ENCODE data around the gene COL9A2.

Gene COL9A2

DNA sequence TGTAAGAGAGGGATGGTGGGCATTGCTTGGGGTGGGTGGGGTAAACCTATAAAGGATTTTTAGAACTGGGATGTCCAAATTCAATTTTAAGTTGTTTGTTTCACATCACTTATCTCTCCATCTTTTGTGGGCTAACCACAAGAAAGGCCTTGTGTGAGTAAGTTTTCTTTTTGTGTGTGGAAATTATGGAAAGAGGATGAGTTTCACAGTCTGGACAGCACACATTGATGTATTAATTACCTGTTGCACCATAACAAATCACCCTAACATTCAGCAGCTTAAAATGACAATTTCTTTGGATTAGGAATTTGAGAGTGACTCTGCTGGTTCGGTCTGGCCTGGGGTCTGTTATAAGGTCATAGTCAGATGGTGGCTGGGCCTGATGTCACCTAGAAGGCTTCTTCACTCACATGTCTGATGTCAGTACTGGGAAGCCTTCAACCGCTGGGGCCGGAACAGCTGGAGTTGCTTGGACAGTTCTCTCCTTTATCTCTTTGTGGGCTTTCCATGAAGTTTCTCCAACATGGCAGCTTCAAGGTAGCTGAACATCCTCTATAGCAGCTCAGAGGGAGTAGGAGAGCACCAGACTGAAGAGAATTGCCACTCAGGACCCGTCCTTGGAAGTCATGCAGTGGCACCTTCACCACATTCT lies 2.0 kb upstream of the COL9A2 start:
- no peak for DNase-seq
- intact Hi-C loops (cut with DNase I), result loop anchor here (5.0 to 10.0 kb wide), 2 partner anchors 157 to 234 kb away; partner anchors contain the start of gene RLF

DNA sequence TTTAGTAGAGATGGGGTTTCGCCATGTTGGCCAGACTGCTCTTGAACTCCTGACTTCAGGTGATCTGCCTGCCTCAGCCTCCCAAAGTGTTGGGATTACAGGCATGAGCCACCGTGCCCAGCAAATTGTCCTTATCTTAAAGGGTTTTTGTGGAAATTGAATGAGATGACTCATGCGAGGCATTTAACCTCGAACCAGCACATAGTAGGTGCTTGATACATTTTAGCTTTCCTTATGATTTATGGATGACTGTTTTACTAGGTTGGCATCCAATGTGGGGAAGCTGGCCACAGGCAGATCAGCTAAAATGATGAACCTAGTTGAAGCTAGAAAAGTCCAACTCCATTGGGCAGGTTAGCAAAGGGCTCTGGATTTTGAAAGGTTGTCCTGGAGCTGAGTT lies 1.4 kb upstream of the COL9A2 start:
- intact Hi-C loops (cut with DNase I), result loop anchor here (5.0 to 10.0 kb wide), 2 partner anchors 156 to 234 kb away; partner anchors contain the start of gene RLF
- no peak for DNase-seq

DNA sequence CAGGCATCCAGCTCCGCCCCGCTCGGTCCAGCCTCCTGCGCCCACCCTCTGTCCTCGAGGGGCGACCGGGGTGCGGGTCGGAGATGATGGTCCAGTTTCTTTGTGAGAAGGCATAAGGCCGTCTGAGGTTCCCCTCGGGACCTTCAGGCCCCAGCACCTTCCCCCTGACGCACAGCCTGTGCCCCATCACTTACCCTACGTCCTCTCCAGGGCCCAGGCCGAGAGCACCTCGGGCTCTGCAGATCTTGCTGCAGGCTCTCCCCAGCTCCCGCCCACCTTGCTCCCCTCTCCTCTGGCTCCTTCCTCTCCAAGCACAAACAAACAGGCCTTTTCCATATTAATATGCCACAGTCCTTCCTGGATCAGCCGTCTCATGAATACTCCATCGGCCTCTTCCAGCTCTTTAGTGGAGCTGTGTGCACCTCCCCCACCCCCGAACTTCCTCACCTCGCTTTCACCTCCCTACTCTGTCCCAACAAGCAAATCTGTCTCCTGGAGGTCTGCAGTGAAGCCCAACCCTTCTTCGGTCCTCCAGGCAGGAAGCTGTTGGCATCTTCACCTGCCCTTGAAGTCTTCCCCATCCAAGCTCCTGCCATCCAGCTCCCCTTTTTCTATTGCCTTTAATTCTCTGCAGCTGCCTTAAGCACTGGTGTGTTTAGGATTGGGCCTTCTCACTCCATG lies 448 bp upstream of the COL9A2 start:
- DNase-seq, result peak in 1 of 10 donors; percentile 82
- intact Hi-C loops (cut with DNase I), result loop anchor here (5.0 to 10.0 kb wide), 2 partner anchors 155 to 233 kb away; partner anchors contain the start of gene RLF

DNA sequence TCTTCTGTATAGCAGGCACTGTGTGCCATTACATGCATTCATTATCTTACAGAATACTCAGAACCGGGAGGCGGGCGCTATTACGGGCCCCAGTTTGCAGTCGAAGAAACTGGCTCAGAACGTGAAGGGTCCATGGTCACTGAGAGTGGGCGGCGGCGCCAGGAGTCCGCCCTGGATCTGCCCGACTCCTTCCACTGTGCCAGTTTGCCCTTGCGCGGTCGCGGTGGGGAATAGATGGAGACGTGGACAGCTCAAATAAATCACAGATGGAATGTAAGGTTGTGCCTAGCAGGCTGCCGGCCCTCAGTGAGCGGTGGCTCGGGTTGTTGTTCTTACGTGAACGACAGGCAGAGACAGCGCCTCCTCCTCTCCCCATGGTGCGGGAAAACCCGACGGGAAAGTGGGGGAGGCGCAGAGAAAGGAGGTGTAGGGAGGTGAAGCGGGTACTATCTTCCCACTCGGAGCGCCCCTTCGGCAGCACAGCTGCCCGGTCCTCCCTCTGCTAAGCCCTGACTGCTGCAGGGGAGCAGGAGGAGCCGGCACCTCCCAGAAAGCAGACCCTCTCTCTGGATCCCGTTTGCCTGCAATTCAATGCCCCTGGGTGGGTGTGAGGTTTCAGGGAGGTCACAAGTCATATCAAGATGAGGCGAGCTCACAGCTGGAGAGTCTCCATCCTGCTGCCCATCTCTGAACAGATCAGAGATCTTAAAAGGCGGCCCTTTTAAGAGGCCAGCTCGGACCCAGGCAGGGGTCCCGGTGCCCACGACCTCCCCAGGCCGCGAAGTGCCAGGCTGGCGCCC lies 1.1 kb downstream of the COL9A2 start:
- intact Hi-C loops (cut with DNase I), result loop anchor here (2.0 to 10.0 kb wide), 3 partner anchors 57 to 231 kb away; partner anchors contain the start of genes RLF and ZMPSTE24
- peak in 5 of 10 donors; percentile 21 to 84 (median 36) for DNase-seq

DNA sequence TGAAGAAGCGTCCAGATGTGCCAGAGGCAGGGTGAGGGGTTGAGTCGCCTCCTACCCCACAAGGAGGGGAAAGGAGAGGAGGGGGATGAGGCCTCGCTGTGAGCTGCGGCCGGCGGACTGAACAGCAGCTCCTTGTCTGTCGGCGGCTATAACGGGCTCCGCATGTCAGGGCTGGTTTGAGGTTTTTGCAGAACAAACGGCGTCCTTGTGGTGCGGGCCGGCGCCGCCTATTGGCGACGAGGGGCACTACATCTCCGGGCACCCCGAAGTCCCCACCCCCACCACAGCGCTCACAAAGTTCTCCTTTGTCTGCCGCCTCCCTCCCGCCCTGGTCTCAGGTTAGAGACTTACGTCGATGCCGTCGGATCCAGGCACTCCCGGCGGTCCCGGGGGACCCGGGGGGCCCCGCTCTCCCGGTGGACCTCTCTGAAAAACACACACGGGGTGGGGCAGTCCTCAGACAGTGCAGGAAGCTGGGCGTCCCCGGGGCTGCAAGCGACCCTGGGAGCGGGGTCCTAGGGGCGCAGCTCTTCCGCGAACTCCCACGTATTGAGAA lies 1.8 kb downstream of the COL9A2 start:
- peak; percentile 78 to 98 (median 88) for DNase-seq
- intact Hi-C loops (cut with DNase I), result loop anchor here (2.0 to 10.0 kb wide), 3 partner anchors 57 to 231 kb away; partner anchors contain the start of genes RLF and ZMPSTE24

DNA sequence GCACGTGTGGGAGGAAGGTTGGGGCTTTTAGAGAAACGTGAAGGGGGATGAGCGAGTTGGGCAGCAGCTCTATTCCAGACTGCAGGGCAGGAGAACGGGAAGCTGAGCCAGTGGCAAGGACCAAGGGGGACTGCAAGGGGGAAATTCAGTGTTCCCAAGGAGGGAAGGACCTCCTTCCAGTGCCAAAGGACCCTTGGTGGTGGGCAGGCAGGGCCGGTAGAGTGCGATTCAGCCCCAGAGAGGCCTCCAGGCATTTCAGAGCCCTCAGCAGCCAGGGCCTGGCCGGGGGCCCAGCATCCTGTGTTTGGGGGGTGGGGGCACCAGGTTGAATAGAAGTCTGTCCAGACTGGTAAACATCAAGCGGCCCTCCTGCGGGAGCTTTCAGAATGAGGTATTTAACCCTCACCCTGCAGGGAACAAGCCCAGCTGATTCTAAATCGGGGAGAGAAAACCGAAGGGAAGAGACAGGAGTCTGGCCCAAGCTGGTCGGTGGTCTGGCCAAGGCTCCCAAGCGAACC lies 2.3 kb downstream of the COL9A2 start:
- peak in 7 of 10 donors; percentile 26 to 86 (median 46) for DNase-seq
- intact Hi-C loops (cut with DNase I), result loop anchor here (2.0 to 10.0 kb wide), 3 partner anchors 56 to 230 kb away; partner anchors contain the start of genes RLF and ZMPSTE24

DNA sequence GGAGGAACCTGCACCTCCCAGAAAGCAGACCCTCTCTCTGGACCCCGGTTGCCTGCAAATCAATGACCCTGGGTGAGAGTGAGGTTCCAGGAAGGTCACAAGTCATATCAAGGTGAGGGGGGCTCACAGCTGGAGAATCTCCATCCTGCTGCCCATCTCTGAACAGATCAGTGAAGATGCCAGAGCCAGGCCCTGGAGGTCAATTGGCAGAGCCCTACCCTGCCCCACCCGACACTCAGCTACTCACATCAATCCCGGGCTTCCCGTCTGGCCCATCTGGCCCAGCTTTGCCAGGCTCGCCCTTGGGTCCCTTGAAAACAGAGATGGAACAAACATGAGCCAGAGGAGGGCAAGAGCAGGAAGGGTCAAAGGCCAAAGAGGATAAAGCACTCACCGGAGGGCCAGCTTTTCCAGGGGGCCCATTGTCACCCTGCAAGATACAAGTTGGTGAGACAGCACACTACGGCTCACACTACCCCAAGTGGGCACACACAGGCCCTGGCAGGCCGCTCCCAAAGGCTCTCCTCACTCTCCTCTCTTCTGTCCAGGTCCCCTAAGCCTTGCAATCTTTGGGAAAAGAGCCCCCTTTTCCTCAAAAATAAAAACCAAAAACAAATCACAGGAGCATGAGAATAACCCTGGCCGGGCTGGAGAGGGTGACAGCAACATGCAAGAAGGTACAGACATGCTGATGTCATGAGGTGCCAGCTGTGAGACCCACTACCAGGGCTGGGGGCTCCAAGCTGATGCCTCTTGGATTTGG lies 2.9 kb downstream of the COL9A2 start:
- DNase-seq, result peak in 1 of 10 donors; percentile 54
- intact Hi-C loops (cut with DNase I), result loop anchor here (2.0 to 10.0 kb wide), 2 partner anchors 55 to 229 kb away; partner anchors contain the start of gene ZMPSTE24

DNA sequence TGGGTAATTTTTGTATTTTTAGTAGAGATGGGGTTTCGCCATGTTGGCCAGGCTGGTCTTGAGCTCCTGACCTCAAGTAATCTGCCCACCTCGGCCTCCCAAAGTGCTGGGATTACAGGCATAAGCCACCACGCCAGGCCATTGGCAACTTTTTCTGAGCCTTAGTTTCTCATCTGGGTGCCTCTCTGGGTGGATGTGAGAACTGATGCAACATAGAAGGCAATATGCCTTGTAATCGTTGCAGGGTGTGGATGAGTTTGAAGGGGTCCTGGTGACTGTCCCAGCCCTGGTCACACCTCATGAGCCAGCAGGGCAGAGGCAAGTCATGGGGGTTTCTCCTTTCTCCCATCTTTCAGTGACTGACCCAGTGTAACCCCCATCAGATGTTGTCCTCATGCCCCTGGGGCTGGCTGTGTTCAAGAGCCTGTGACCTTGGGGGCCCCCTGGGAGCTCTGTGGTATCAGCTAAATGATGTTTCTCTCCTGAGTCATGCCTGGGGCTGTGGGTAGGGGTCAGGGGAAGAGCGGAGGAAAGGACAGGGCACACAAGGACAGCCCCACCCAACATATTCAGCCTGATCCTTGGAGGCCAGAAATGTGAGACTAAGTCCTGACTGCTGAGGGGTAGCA lies 3.6 kb downstream of the COL9A2 start:
- DNase-seq, result no peak
- intact Hi-C loops (cut with DNase I), result loop anchor here (10.0 kb wide), 1 partner anchor 229 kb away; no protein-coding TSS in a partner anchor

DNA sequence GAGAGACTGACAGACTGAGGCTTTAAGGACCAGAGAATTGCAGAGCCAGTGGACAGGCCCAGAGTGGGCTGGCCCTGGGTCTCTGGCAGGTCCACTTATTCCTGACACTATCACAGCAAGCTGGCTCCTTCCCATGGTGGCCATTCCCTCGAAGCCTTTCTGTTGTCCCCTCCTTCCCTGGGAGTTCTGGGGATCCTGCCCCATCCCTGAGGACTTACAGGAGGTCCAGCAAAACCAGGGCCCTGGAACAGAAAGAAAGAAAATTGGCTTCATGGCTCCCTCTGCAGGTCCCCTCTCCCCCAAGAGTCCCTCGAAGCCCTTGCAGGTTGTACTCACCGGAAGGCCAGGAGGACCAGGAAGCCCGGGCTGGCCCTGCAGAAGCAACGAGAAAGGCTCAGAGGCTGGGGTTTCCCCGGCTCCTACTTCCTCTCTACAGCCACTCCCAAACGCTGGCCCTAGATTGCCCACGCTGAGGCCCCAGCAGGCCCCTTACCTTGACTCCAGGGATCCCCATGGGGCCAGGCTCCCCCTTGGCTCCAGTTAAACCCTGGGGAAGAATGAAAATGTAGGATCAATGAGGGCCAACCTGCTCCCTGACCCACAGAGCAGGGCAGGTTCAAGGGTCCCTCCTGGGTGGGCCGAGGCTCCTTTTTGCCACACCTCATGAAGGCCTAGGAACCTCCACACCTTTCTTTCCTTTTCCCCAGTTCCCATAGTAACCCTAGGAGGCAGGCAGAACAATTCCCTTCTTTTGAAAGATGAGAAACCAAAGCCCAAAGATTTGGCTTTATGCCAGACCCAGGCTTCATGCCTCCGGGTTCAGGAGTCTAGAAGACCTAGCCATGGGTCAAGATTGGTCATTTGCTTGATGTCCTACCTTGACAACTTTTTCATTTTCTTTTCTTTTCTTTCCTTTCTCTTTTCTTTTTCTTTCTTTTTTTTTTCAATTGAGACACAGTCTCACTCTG lies 4.6 kb downstream of the COL9A2 start:
- DNase-seq, result peak in 2 of 10 donors; percentile 81 to 88
- intact Hi-C loops (cut with DNase I), result loop anchor here (10.0 kb wide), 1 partner anchor 228 kb away; no protein-coding TSS in a partner anchor

DNA sequence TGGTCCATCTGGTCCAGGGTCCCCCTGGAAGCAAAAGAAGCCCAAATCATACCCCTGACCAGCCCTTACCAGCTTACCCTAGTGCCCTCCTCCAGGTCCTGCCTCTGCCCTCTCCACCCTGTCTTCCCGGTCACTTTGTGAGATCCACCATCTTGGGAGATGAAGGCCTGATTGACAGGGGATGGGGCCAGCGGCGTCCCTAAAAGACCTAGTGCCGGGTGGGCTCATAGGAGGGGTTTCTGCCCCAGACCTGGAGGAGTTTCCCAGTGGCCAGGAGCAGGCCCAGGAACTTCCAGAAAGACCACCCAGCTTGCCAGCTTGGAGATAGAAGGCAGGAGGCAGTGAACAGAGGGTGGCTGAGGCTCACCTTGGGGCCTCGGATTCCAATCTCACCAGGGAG lies 5.4 kb downstream of the COL9A2 start:
- intact Hi-C loops (cut with DNase I), result loop anchor here (10.0 kb wide), 1 partner anchor 227 kb away; no protein-coding TSS in a partner anchor
- DNase-seq, result no peak

DNA sequence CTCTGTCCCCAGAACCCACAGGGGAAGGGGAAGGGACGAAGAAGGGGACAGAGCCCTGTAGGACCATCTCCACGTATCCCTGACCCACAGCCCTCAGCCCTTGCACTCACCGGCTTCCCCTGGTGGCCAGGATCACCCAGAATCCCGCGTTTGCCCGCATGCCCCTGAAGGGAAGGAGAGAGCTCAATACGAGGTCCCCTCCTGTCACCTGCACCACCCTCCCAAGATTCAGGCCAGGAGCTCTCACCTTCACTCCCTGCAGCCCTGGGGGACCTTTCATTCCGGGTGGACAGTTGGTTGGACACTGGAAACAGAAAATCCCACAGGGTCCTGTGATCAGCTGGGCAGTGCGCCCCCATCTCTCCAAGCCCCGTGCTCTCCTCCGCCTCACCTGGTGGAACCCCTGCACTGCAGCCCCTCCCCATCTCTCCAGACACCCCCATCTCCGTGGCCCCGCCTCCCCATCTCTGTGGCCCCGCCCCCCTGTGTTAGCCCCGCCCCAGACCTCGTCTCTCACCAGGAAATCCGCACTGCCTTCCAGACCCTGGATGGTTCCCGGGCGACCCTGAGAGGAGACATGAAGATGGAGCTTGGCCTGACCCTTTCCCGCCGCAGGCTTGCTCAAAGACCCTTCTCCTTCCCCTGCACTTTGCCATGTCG lies 6.0 kb downstream of the COL9A2 start:
- peak in 1 of 10 donors; percentile 54 for DNase-seq
- intact Hi-C loops (cut with DNase I), result loop anchor here (10.0 kb wide), 1 partner anchor 226 kb away; no protein-coding TSS in a partner anchor

DNA sequence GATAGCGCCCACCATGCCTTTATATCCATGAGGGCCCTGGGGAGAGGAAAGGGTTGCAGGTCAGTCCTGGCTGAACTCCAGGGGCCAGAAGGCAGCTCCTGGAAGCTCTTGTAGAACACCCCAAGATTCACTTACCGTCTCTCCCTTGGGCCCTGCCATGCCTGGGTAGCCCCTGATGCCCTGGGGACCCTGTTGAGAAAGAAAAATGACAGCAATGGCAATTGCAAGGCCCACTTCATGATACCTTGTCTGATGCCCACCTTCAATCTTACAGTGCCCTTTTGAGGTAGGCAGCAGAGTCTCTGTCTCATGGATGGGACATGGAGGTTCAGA lies 7.0 kb downstream of the COL9A2 start:
- intact Hi-C loops (cut with DNase I), result loop anchor here (10.0 kb wide), 1 partner anchor 225 kb away; no protein-coding TSS in a partner anchor
- peak in 2 of 10 donors; percentile 41 to 60 for DNase-seq

DNA sequence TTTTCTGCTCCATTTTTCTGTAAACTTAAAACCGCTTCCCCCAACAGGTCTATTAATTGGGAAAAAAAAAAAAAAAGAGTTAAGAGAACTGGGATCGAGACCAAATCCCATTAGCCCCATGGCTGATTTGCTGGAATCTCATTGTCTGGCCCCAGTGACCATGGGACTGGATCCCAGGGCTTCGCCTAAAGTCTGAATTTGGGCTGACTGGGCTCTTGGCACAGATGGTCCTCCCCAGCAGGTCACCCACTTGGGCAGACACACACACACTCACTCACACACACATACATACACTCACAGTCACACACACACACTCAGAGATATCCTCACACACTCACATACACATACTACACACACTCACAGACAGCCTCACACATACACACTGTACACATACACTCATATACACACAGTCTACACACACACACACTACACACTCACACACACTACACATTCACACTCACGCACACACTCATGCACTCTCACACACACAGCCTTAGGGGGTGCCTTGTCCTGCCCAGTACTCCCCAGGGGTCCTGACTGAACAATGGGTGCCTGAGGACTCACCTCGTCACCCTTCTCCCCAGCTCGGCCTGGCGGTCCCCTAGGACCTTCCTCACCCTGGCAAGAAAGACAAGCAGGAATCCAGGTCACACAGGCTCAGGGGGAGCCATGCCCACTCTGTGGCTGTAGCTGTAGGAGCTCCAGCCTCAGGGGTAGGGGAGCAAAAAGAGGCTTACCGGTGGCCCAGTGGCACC lies 7.5 kb downstream of the COL9A2 start:
- DNase-seq, result peak in 3 of 10 donors; percentile 59 to 80 (median 61)
- intact Hi-C loops (cut with DNase I), result loop anchor here (10.0 kb wide), 1 partner anchor 225 kb away; no protein-coding TSS in a partner anchor

DNA sequence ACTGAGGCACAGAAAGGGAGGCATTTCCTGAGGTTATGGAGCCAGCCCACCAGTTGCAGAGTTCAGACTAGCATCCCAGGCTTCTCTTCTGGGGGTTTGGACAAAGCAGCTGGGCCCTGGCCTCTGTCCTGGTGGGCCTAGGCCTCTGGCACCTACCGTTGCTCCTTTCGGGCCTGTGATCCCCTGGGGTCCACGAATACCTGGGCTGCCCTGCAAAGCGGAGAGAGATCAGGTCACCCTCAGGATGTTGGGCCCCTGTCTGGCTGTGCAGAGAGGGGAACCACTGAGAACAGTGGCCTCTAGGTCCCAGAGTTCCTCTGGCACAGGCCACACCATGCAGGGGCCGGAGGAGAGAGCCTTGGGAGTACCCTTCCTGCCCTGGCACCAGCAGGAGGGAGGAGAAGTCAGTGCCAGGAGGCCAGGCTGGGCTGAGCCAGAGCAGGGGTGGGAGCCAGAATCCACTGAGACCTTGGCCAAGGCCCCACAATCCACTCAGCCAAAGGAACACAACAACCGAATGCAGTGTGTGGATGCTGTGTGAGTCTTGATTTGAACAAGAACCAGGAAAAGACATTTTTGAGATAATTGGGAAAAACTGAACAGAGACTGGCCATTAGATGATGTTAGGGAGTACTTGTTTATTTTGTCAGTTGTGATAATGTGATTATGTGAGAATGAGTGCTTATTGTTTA lies 8.9 kb downstream of the COL9A2 start:
- DNase-seq, result peak; percentile 30 to 93 (median 65)
- intact Hi-C loops (cut with DNase I), result no loop called here

DNA sequence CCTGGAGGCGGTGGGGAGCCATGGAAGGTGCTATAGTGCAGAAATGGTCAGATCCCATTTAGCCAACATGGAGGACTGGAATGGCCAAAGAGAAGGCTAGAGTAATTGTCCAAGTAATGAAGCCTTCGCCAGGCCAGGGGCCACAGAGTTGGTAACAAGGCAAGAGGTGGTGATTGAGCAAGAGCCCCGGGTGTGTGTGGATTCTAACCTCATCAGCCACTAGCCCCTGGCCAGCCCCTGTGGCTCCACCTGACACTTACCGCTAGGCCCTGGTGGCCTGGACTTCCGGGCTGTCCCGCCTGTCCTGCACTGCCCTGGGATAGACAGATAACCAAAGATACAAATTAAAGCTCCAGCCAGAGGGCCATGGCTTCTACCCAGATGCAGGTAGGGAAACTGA lies 9.9 kb downstream of the COL9A2 start:
- intact Hi-C loops (cut with DNase I), result no loop called here
- peak in 1 of 10 donors; percentile 60 for DNase-seq

Measured in posterior cingulate gyrus (tissue), 11 donors.